ENCODE results near the gene PIM3.

PIM3 gene

DNA sequence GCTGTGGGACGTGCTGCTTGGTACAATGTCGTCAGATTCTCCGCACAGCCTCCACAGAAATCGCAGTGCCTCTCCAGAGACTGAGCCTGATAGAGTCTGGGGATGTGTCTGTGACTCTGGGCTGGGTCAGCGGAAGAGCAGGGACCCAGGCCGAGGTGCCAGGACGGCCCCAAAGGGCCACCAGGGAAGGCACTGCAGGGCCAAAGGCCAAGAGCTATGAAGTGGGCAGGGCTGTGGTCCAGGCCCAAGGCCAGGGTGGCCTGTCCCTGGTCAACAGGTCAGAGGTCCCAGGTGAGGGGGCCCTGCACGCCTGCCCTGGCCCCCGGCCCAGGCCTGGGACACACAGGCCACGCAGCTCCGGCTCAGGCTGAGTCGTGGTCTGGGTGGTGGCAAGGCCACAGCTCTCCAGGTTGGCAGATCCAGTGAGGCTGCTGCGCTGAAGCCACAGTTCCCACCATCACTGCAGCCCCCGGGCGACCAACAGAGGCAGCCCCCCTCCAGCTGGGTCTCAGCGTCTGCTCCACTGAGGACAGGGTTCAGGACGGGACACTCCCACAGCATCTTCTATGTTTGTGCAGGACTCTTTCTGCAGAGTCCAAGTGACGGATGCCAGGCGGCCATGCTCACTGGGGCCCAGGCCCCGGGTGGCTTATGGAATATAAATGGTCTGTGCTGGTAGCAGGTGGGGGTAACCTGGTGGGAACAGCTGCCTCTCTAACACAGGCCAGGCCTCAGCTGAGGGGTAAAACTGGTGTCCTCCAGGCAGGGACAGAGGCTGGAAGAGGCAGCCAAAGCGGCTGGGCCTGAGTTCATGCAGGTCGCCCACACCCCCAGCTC lies 4.8 kb upstream of the PIM3 start:
- no peak for DNase-seq (ENCODE audit: low read depth in 2 of 2)

DNA sequence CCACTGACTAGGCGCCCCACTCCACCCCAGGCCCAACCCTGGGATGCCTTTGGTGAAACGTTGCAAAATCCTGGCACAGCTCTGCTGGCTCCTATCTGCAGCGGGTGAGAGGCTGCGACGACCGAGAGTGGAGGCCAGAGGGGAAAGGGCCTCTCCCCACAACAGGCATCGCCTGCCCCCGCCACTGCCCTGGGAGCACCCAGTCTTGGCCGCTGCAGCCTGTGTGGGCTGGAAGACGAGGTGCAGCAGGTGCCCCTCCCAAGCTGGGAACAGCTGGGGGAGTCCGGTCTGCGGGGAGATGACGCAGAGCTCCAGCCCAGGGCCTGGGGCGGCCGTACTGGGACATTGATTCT lies 4.2 kb upstream of the PIM3 start:
- DNase-seq (ENCODE audit: low read depth in 2 of 2), result no peak

- no peak for DNase-seq (ENCODE audit: low read depth in 2 of 2)
These were observed 3.4 kb upstream of the PIM3 start for GRCh38 chr22:49956914-49957825.

DNA sequence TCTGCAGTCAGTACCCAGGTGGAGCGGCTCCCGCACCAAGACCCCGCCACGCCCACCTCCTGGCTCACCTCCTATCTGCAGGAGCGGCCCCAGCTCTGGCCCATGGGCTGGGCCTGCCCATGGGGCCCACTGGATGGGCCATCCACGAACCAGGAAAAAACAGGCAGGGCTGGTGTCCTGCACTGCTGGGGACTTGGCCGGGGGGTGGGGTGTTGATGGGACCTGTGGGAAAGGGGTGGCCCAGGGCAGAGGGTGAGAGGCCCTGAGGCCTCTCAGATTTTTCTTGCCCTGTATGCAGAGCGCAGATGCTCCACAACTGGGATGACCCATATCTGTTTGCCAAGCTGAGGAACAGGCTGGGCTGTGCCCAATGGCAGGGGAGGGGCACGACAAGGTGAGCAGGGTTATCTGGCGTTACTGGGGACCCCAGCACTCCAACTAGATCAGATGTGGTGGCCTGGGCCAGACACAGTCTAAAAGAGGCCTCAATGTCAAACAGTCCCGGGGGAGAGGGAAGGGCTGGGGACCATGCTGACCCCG lies 2.7 kb upstream of the PIM3 start:
- DNase-seq (ENCODE audit: low read depth in 2 of 2), result no peak

DNA sequence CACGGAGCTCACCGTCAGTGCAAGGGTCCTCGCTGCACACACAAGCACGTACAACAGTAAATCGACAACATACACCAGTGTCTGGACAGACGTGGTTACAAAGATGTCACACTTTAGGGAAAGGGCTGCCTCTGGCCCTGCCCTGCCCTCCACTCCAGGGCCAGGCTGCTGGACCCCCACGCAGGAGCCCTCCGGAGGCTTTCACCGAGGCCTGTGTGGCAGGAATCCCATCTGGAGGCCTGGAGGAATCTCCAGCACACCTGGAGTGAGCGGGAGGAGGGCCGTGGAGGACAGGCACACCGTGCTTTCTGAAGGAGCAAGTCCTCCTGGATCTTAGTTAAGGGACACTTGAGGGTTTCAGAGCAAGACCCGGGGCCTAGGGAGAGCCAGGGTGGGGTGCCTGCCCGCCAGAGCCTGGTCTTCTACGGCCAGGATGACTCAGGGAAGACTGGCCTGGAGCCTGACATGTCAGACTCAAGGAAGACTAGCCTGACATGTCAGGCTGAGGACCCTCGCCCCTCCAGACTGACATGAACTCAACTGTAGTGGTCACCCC lies 2.1 kb upstream of the PIM3 start:
- no peak for DNase-seq (ENCODE audit: low read depth in 2 of 2)

GRCh38 chr22:49958931-49959781 lies 1.4 kb upstream of the PIM3 start:
- DNase-seq (ENCODE audit: low read depth in 2 of 2), result no peak

DNA sequence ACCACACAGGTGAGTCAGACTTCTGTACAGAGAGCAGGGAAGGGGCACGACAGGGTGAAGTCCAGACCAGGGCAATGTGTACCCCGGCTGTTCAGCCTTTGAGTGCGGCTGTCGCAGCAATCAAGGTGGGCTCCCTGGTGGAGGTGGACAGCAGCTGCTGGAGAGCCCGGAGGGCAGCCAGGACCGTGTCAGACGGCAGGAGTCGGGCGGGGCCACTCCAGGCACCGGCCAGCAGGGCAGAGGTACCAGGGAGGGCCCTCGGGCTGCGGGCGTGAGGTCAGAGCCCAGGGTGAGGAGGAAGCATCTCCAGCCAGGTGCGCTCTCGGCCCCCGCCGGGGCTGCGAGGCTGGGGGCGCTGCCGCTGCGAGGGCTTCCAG lies 802 bp upstream of the PIM3 start:
- DNase-seq (ENCODE audit: low read depth in 2 of 2), result no peak

GRCh38 chr22:49961005-49961600 lies 531 bp downstream of the PIM3 start:
- no peak for DNase-seq (ENCODE audit: low read depth in 2 of 2)

DNA sequence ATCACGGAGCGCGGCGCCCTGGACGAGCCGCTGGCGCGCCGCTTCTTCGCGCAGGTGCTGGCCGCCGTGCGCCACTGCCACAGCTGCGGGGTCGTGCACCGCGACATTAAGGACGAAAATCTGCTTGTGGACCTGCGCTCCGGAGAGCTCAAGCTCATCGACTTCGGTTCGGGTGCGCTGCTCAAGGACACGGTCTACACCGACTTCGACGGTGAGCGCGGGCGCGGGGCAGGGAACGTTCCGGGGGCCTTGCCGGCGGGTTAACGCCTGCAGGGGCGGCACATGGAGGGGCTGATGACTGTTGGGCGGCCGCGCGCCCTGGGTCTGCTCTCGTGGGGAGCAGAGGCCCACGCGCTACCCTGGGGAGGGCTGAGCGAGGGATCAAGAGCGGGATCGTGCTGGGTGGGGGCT lies 1.0 kb downstream of the PIM3 start:
- DNase-seq (ENCODE audit: low read depth in 2 of 2), result no peak

GRCh38 chr22:49962012-49962750 lies 1.6 kb downstream of the PIM3 start:
- peak; percentile 81 to 84 for DNase-seq (ENCODE audit: low read depth in 2 of 2)

GRCh38 chr22:49962751-49963646 lies 2.4 kb downstream of the PIM3 start:
- DNase-seq (ENCODE audit: low read depth in 2 of 2), result no peak

- no peak for DNase-seq (ENCODE audit: low read depth in 2 of 2)
These were observed 3.1 kb downstream of the PIM3 start for GRCh38 chr22:49963647-49964026.

DNA sequence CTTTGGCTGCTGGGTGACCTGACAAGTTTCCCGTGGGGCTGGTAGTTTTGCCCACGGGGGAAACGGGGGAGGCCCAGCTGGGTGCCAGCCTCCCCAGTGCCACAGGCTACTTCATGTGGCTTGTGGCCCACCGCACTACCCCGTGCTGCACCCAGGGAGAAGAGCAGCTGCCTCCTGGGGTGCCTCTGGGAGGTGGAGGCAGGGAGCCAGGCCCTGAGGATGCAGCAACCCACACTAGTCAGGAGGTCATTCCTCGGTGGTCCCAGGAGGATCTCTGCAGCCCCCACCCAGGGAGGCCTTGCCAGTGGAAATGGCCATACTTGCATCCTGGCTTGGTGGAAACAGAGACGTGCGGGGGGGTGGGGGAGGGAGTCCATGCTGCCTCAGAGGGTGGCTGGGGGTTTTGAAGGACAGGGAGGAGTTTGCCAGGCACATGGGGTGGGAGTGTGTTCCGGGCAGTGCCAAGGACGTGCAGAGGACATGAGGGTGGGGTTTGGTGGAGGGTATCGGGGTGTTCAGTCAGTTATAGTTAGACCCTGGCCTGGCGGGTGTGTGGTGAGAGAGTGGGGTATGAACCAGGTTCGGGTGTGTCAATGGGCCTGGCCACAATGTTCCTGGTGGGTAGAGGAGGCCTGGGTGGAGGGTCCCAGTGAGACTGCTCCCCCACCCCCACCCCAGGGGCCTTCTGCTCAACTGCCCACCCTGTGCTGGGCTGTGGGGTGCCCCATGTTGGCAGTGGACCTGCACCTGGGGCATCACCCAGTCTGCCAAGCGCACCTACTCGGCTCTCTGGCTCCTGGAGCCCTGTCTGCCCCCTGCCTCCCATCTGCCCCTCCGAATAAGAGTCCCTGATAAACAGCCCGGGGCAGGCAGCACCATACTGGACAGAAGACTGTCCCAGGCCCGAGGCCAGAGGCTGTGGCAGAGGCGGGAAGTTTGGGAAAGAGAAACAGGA lies 3.8 kb downstream of the PIM3 start:
- DNase-seq (ENCODE audit: low read depth in 2 of 2), result no peak

GRCh38 chr22:49965091-49966040 lies 4.8 kb downstream of the PIM3 start:
- DNase-seq (ENCODE audit: low read depth in 2 of 2), result no peak

DNA sequence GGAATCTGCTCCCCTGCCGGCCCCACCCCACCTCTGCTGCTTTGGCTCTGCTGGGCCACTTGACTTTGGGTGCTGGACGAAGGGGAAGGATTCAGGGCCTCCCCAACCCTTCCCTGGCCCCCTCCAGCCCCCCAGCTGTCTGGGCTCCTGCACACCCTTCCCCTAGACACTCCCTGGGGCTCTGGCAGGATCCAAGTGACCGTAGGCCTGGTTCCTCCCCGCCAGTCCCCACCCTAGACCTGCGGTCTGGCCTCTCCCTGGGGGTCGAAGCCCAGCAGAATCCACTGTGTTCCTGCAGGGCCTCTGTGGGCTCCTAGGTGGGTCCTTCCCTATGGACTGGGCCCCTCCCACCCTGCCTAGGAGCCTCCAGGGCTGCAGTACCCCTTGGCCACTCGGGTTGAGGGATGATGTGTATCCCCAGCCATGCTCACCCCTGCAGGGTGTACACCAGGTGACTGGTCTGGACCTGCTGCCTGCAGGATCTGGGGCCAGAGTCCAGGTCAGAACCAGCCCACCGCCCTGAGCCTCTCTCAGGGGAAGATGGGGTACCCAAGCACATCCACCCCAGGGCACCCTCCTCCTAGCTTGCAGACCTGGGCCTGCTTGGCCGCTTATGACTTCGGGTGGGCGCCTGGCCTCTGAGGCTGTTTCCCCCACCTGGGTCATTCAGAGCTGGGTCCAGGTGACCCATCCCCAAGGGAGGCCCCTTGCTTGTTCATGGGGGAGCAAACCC lies 5.6 kb downstream of the PIM3 start:
- no peak for DNase-seq (ENCODE audit: low read depth in 2 of 2)
